Progenitor cell of endocrine pancreas (in vitro differentiated cells): Measurements from ENCODE around the gene APOB. TPM values are rescaled to one million over a fixed set of nuclear protein-coding genes. Genes with fewer than 3 reads are reported as not detected.

ENCODE experiments used
- DNase-seq: peaks from one replicate; pipeline ENCODE4 v3.0.0; 2021; ENCODE audit warnings: low spot score; ENCODE audit not compliant: unreplicated experiment
- H3K27ac Mint-ChIP-seq: 2 replicates; pipeline ENCODE4 v1.8.0; 2021; ENCODE audit warnings: mild to moderate bottlenecking, moderate library complexity, mixed read lengths
- H3K27me3 Mint-ChIP-seq: 2 replicates; pipeline ENCODE4 v1.8.0; 2021; ENCODE audit warnings: mixed read lengths
- H3K36me3 Mint-ChIP-seq: 2 replicates; pipeline ENCODE4 v1.8.0; 2022; ENCODE audit warnings: mixed read lengths; ENCODE audit not compliant: insufficient read depth
- H3K4me1 Mint-ChIP-seq: 2 replicates; pipeline ENCODE4 v1.8.0; 2021; ENCODE audit warnings: low read depth, mixed read lengths
- H3K4me3 Mint-ChIP-seq: 2 replicates; pipeline ENCODE4 v1.8.0; 2021; ENCODE audit warnings: low read depth, mild to moderate bottlenecking, moderate library complexity, mixed read lengths
- H3K9me3 Mint-ChIP-seq: 2 replicates; pipeline ENCODE4 v1.8.0; 2021; ENCODE audit warnings: low read depth, mixed read lengths
- CTCF ChIP-seq: fragments of 200-600 bp; sonication (generic); IDR thresholded peaks from one replicate; pipeline ENCODE4 v1.5.0; 2021; ENCODE audit warnings: antibody characterized with exemption, mild to moderate bottlenecking; ENCODE audit not compliant: unreplicated experiment
- total RNA-seq: library from RNA; stranded (reverse); gene quantifications from 2 replicates; pipeline ENCODE4 v1.2.1, GENCODE V29; 2021

APOB gene
- total RNA-seq, 1 donor from 2014 or later, result 15.6 TPM

- no peaks in the 10 kb centered on the region for H3K9me3 Mint-ChIP-seq
- TF ChIP-seq CTCF, result no peak
- H3K27ac Mint-ChIP-seq, result no peak overlapping the region
- no peaks in the 10 kb centered on the region for H3K27me3 Mint-ChIP-seq
- no peak for DNase-seq
- H3K4me1 Mint-ChIP-seq, result no peaks in the 10 kb centered on the region
- H3K4me3 Mint-ChIP-seq, result no peak overlapping the region
- H3K36me3 Mint-ChIP-seq, result peaks cover 25% of the 10 kb centered on the region
These were observed 9.5 kb downstream of the APOB start for GRCh38 chr2:21034156-21034971.

- Mint-ChIP-seq H3K36me3 (peaks cover 31% of the 10 kb centered on the region), H3K27me3 (no peaks in the 10 kb centered on the region), H3K4me3 (no peak overlapping the region), H3K27ac (no peak overlapping the region), H3K4me1 (no peaks in the 10 kb centered on the region), H3K9me3 (no peaks in the 10 kb centered on the region)
- no peak for DNase-seq
- TF ChIP-seq CTCF, result no peak
These were observed 10.4 kb downstream of the APOB start for GRCh38 chr2:21033237-21034155.

- no peak overlapping the region for H3K27ac Mint-ChIP-seq
- H3K4me1 Mint-ChIP-seq, result no peaks in the 10 kb centered on the region
- no peaks in the 10 kb centered on the region for H3K27me3 Mint-ChIP-seq
- no peak overlapping the region for H3K4me3 Mint-ChIP-seq
- H3K36me3 Mint-ChIP-seq, result peaks cover 37% of the 10 kb centered on the region
- H3K9me3 Mint-ChIP-seq, result no peaks in the 10 kb centered on the region
- TF ChIP-seq CTCF, result no peak
- no peak for DNase-seq
These were observed 11.3 kb downstream of the APOB start for GRCh38 chr2:21032338-21033236.

- H3K4me1 Mint-ChIP-seq, result no peaks in the 10 kb centered on the region
- H3K27ac Mint-ChIP-seq, result no peak overlapping the region
- no peaks in the 10 kb centered on the region for H3K9me3 Mint-ChIP-seq
- no peak for DNase-seq
- no peak overlapping the region for H3K4me3 Mint-ChIP-seq
- no peaks in the 10 kb centered on the region for H3K27me3 Mint-ChIP-seq
- H3K36me3 Mint-ChIP-seq, result peaks cover 35% of the 10 kb centered on the region
- no peak for TF ChIP-seq CTCF
These were observed 12.6 kb downstream of the APOB start for GRCh38 chr2:21030983-21031968.
